OCI-M2 (cell line): ENCODE data around the gene ZSWIM4.
"Not testable (repeated sequence)": the region's sequence is repeated elsewhere in the genome, so short reads cannot be mapped to it uniquely, and the experiment has no call there.

Experiments used
- DNase-seq: peaks from one replicate; lab custom pipeline; 2025; ENCODE audit not compliant: unreplicated experiment; lab: John Stamatoyannopoulos, UW

Gene ZSWIM4

DNA sequence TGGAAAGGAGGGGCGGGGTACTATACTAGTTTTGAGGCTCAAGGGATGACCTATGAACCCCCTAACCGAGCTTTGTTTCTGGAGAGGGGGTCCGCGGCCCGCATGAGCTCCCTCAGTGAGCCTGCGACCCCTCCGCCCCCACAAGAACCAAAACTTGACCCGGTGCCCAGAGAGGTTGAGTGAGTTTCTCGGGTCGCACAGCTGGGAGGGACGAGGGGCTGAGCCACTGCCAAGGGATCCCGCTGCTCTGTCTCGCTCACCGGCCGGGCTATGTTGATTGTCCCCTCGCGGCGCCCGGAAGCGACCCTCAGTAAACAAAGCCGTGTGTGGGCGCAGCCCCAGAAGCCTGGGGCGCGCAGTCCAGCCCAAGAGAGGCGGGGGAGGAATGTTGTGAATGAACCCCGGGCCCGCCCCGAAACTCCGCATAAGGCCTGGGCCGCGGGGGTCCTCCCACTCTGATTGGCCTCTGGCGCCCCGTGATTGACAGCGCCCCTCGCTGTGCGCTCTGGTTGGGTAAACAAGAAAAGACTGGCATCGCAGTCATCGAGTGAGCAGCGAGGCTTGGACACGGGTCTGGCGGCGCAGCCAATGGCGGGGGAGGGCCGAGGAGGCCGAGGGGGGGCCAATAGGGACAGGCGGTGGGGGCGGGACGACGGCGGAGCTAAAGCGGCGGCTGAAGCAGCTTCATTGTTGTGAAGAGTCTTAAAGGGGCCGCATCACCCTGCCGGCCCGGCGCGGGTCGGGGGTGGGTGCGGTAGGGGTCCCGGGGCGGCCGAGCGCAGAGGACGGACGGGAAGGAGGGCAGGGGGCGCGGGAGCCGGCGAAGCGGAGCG, at the start of gene ZSWIM4:
Gene ZSWIM4 (plus strand): TSS at position 687 of the 833 bp plus-strand sequence. CDS start 206 bp downstream, outside the sequence.
- peak; percentile 100 for DNase-seq

- DNase-seq = no peak
Measured at GRCh38 chr19:13747098-13747453, 48.2 kb upstream of the ZSWIM4 start.

- no peak for DNase-seq
Measured at GRCh38 chr19:13748169-13748828, 46.9 kb upstream of the ZSWIM4 start.

DNA sequence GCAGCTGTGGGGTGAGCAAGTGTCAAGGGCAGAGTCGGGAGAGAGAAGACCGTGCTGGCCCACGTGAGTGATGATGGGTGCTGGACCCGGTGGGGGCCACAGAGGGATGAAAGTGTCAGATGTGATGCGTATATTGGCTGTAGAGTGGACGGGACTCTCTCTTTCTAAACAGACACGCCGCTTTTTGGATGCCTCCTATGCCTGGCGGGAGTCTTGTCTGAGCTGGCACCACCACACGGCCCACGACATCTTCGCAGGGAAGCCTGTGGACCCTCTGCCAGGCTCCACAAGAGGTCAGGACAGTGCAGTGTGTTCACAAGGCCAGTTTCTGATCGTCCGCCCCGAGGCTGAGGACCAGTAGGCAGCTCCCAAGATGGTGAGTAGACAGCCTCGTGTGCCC, 43.8 kb upstream of the ZSWIM4 start:
- no peak for DNase-seq

GRCh38 chr19:13753622-13754021, 41.6 kb upstream of the ZSWIM4 start:
- DNase-seq = not testable (repeated sequence)

GRCh38 chr19:13756210-13756609, 39.0 kb upstream of the ZSWIM4 start:
- DNase-seq = no peak

DNA sequence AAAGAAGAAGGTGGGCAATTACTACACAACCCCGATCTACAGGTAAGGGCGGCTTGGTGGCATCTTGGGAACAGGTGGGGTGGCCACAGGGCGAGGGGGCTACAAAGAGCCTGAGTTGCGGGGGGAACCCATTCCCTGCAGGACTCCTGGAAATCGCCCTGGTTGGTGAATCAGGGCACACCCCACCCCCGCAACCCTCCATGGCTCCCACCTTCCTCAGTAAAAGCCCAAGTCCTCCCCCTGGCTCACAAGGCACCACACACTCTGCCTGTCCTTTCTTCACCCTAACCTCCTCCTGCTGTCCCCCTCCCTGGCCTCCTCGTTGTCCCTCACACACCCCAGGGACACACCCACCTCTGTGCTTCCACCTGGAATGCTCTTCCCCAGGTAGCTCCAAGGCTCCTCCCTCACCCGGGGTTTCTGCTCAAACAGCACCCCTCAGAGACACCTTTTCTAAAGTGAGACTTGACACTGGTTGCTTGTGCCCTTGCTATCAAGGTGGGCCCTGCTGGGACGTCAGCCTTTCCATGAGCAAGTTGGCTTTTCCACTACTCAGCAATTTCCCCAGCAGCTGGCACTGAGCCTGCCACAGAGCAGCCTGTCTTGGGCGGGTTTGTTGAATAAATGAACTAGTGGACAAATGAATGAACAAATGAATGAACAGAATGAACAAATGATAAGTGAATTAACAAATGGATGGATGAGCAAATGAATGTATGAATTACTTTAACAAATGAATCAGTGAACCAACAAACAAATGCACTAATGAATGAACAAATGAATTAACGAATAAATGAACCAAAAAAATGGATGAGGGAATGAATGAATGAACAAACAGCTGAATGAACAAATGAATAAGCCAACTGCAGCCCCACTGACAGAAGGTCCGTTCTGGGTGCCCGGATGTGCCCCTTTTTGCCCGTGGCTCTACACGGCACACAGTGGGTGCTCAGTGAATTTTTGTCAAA, 37.2 kb upstream of the ZSWIM4 start:
- DNase-seq = no peak

DNA sequence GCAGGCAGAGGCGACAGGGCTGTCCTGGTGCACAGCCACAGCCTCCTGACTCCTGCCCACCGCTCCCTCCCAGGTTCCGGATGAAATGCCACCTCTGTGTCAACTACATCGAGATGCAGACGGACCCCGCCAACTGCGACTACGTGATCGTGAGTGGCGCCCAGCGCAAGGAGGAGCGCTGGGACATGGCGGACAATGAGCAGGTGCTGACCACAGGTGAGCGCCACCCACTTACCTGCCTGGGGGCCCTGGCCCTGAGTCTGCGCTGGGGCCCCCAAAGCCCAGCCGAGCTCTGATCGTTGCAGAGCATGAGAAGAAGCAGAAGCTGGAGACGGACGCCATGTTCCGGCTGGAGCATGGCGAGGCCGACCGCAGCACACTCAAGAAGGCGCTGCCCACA, 36.4 kb upstream of the ZSWIM4 start:
- no peak for DNase-seq

- no peak for DNase-seq
Measured at GRCh38 chr19:13761423-13761822, 33.8 kb upstream of the ZSWIM4 start.

- no peak for DNase-seq
Measured at GRCh38 chr19:13762635-13763235, 32.5 kb upstream of the ZSWIM4 start.

DNA sequence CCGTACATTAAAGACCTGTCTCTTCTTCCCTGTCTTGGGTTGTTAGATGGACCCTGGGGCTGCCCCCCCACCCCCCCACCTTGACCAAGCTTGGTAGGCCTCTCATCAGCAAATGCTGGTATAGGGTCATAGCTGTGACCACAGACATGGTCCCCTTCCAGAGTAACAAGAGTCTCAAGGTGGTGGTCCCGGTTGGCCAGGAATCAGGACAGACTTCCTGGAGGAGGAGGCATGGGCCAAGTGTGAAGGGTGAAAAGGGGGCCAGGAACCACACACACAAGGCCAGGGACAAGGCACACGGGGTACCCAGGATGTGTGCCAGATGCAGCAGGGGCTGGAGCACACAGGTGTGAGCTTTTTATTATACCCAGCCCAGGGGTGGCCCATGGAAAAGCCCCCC, 32.0 kb upstream of the ZSWIM4 start:
- DNase-seq = no peak

DNA sequence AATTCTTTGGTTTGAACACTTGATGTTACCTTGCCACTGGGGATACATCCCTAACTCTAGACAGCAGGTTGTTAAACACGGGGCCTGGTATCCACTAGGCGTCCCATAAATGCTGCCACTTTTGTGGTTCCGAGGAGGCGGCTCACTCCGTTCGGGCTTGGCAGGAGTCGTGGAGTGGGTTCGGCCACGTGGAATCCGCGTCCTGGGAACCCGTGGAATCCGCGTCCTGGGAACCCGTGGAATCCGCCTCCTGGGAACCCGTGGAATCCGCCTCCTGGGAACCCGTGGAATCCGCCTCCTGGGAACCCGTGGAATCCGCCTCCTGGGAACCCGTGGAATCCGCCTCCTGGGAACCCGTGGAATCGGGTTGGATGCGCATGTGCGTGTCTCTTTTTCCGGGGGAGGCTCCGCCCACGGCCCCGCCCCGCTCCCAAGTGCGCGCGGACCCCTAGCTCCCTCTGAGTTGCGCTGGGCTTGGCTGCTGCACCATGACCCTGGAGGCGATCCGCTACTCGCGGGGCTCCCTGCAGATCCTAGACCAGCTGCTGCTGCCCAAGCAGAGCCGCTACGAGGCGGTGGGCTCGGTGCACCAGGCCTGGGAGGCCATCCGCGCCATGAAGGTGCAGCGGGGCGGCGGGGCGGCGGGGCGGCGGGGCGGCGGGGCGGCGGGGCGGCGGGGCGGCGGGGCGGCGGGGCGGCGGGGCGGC, 31.0 kb upstream of the ZSWIM4 start, which contains the start of gene MRI1:
Gene MRI1 (plus strand): TSS at position 422 of the 707 bp plus-strand sequence. CDS start 67 bp downstream, at position 489.
- DNase-seq = peak; percentile 92

DNA sequence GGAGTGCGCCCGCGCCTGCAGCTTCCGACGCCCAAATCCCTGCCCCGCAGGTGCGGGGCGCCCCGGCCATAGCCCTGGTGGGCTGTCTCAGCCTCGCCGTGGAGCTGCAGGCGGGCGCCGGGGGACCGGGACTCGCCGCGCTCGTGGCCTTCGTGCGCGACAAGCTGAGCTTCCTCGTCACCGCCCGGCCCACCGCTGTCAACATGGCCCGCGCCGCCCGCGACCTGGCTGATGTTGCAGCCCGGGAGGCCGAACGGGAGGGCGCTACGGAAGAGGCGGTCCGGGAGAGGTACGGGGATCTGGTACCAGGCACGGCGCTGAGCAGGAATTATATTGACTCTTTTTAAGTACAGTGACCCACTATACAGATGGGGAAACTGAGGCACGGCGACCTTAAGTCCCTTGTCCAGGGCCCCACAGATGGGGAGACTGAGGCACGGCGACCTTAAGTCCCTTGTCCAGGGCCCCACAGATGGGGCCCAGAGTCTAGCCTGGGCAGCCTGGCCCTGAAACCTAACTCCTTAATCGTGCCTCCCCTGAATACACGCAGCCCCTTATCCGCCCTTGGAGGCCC, 30.3 kb upstream of the ZSWIM4 start:
- DNase-seq = no peak

- no peak for DNase-seq
Measured at GRCh38 chr19:13765395-13766094, 29.7 kb upstream of the ZSWIM4 start.

DNA sequence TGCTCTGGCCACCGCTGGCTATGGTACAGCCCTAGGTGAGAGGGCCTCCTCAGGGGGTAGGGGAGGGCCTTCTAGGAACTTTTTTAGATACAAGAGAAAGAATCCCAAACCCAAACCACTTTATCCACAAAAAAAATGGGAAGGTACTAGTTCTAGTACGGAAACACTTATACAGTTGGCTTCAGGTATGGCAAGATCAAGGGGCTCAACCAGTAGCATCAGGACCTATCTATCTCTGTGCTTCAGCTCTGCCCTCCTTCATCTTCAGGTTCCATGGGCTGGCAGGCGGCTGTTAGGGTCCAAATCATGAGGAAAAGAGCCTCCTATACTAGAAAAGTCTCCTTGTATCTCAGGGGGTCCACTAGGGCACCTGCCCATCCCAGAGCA, 29.2 kb upstream of the ZSWIM4 start:
- DNase-seq = no peak

GRCh38 chr19:13768510-13768909, 26.7 kb upstream of the ZSWIM4 start:
- no peak for DNase-seq

DNA sequence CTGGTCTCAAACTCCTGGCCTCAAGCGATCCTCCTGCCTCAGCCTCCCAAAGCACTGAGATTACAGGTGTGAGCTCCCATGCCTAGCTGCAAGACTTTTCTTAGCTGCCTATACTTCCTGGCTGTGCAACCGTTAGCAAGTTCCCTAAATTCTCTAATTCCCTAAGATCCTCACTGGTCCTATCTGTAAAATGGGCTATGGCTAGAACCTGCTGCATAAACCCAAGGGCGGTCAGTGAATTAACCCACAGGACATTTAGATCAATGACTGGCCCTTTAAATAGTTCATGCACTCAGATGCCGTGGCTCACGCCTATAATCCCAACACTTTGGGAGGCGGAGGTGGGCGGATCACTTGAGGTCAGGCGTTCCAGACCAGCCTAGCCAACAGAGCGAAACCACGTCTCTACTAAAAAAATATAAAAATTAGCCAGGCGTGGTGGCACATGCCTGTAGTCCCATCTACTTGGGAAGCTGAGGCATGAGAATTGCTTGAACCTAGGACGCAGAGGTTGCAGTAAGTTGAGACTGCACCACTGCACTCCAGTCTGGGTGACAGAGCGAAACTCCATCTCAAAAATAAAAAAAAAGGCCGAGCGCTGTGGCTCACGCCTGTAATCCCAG, 25.1 kb upstream of the ZSWIM4 start:
- DNase-seq = no peak

- peak; percentile 99 for DNase-seq
Measured at GRCh38 chr19:13774217-13775191, 20.7 kb upstream of the ZSWIM4 start, which contains the start of gene C19orf53. Gene C19orf53, plus strand, starts transcription at chr19:13774456. Its CDS starts 22 bp downstream, at chr19:13774478.
